Psoas muscle (tissue), 8 donors: ENCODE data around the gene GPR161. TPM values are rescaled to one million over a fixed set of nuclear protein-coding genes. Genes with fewer than 3 reads are reported as not detected.

Source experiments
- ATAC-seq, 4 donors: fragments of 200-7000 bp; cut with Tn5 transposase; one replicate each; pipeline ENCODE4 v1.9.1; 2020; ENCODE audit warnings: moderate library complexity in 3 of 4, mild to moderate bottlenecking in 2 of 4
- DNase-seq, 2 donors: peaks; one replicate each; pipeline ENCODE4 v3.0.0-alpha.2; 2020
- H3K27ac ChIP-seq: fragments of 200-600 bp; one replicate; pipeline ENCODE4 v1.8.0; 2022
- H3K27me3 ChIP-seq, 3 donors: fragments of 200-600 bp in 1 of 3; one replicate each; pipeline versions ENCODE4 v1.6.1 to v1.8.0; 2013 to 2022; ENCODE audit warnings: low read length in 2 of 3, mild to moderate bottlenecking in 2 of 3, moderate library complexity in 1 of 3; ENCODE audit not compliant: insufficient read depth in 3 of 3
- H3K36me3 ChIP-seq, 2 donors: fragments of 200-600 bp in 1 of 2; one replicate each; pipeline versions ENCODE4 v1.6.1 to v1.8.0; 2013 to 2022; ENCODE audit warnings: low read depth in 1 of 2, mild to moderate bottlenecking in 1 of 2, moderate library complexity in 1 of 2; ENCODE audit not compliant: insufficient read depth in 1 of 2
- H3K4me1 ChIP-seq: fragments of 200-600 bp; one replicate; pipeline ENCODE4 v1.8.0; 2022
- H3K4me3 ChIP-seq: fragments of 200-600 bp; one replicate; pipeline ENCODE4 v1.8.0; 2022; ENCODE audit warnings: mild to moderate bottlenecking
- H3K9me3 ChIP-seq: fragments of 200-600 bp; one replicate; pipeline ENCODE4 v1.8.0; 2022
- CTCF ChIP-seq: fragments of 200-600 bp; IDR thresholded peaks from one replicate; pipeline ENCODE4 v1.8.0; 2022; ENCODE audit warnings: antibody characterized with exemption
- WGBS, 3 donors: extraction: QIAGEN DNeasy Blood & Tissue Kit; methylation state at CpG; one replicate each; pipeline versions ENCODE4 v1.1.6 to v1.1.7; 2013; 5-methylcytosine and 5-hydroxymethylcytosine counted together
- intact Hi-C, 2 donors: fragments of 100-400 bp; cut with DNase I; formaldehyde crosslinking; loops; one replicate each; pipeline versions ENCODE4 v1.11.0 to v1.14.2; 2022
- polyA plus RNA-seq, 3 donors: library from polyadenylated mRNA; stranded (reverse); fragments of 200-250 nt; gene quantifications; one replicate each; pipeline ENCODE4 v1.2.3, GENCODE V29; 2013
- total RNA-seq, 4 donors: library from RNA; stranded (reverse); fragmentation: NEBNext Ultra II Directional in 2 of 4; extraction: Animal tissue kit (Norgen Biotek cat#: 25700) in 2 of 4; gene quantifications; one replicate each; pipeline versions ENCODE4 v1.2.1 to v1.2.4, GENCODE V29; 2021 to 2023
- donor health status: healthy with polysubstance abuse.
- donor health status: DM: no; HTN: no; CAD: no; lungs with moderate emphysema.
- donor health status: Bipolar disorder and iron deficiency.
- donor health status: healthy.
- donor health status: DM: yes; HTN: yes; CAD: no.
- donor health status: DM: no; HTN: no; CAD: no.
- donor health status: DM: no; HTN: no; CAD: no.
- donor health status: DM: yes; HTN: yes; CAD: no.

GPR161 gene
- total and polyA plus RNA-seq, 7 donors: 0.38 to 2.6 (median 0.67) TPM

- Histone ChIP-seq H3K4me1 (peaks cover 12% of the 10 kb centered on the region), H3K36me3 (peaks cover 0 to 7% of the 10 kb centered on the region in 2 donors), H3K27me3 (no peaks in the 10 kb centered on the region), H3K4me3 (no peak overlapping the region), H3K27ac (no peak overlapping the region), H3K9me3 (no peaks in the 10 kb centered on the region)
- ATAC-seq: no peak
- intact Hi-C loops: loop anchor here in 1 of 2 donors (5.0 kb wide), 1 partner anchor 361 kb away; the partner anchor contains the start of gene MPZL1
- DNase-seq: no peak
- WGBS, 3 donors: 88 to 92% (median 88%) methylated on average over 7 of the region's 7 CpGs
- no peak for TF ChIP-seq CTCF
Measured at GRCh38 chr1:168083456-168084325, 53.0 kb downstream of the GPR161 start.

DNA sequence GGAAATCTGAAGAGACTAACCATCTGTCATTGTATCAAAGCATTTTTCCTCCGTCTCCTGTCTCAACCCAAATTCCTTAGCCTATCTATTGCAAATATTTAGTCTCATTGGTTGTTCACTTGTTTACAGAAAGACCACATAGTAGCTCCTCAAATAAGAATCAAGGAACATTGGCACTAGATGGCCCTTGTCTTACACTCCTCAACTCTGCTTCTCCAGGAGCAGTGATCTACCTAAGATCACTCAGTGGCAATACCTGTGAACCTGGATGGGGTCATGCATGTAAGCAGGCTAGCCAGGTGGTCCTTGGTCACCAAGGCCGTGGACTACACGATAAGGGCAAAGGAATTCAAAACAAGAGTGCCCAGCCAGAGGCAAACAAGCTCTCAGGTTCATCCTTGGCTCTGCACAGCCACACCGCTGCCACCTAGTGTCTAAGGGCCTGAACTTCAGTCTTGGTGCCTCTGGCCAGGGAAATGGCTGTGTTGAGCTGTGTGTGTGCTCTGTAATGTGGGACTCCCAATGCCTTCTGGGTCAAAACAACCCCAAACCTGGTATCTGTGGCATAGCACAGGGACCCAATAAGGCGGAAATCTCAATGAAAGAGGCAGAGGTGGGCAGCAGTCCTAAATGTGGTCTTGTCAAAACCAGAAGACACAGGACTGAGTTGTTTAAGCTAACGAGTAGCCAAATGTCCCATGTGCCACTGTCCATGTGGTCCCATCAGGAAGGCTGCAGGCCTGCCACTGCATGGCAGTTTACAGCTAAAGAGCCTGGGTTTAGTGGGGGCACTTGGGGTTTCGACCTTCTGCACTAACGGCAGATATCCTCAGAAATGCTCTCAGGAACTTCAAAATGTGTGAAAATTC lies 54.5 kb downstream of the GPR161 start:
- Histone ChIP-seq H3K4me3 (no peak overlapping the region), H3K36me3 (peaks cover 0 to 18% of the 10 kb centered on the region in 2 donors), H3K27me3 (no peaks in the 10 kb centered on the region), H3K9me3 (no peaks in the 10 kb centered on the region), H3K4me1 (peaks cover 12% of the 10 kb centered on the region), H3K27ac (peak overlapping the region; percentile 44)
- DNase-seq (peak; percentile 59 to 83), ATAC-seq (peak; percentile 81 to 88 (median 85))
- intact Hi-C loops: loop anchor here in 1 of 2 donors (5.0 kb wide), 1 partner anchor 360 kb away; the partner anchor contains the start of gene MPZL1
- 54 to 59% (median 54%) methylated on average over 8 of the region's 8 CpGs for WGBS, 3 donors
- TF ChIP-seq CTCF: peak; percentile 86

DNA sequence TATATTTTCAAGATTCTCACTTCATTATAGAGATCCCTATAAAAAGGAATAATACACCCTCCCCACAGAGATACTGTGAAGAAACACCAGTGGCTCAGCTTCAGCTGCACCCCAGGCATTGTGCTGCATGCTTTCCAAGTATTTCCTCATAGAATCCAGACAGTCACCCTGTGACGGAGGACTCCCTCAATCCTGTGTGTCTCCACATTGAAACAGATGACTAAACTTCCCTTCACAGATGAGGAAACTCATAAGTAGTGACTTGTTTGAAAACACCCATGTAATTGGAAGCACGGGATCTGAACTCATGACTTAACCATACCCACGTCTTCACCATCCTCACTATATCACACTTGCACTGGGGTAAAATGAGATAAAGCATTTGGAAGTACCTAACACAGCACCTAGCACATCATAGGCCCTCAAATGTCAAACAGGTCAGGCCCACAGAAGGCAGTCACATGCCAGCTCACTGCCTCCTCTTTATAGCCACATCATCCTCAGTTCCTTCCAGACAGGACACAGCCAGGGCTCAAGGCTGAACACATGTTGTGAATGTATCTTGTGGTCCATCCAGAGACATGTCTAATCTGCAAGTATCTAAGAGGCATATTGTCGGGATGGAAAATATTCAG lies 55.2 kb downstream of the GPR161 start:
- TF ChIP-seq CTCF: no peak
- Histone ChIP-seq H3K27me3 (no peaks in the 10 kb centered on the region), H3K4me1 (peaks cover 12% of the 10 kb centered on the region), H3K27ac (peak overlapping the region; percentile 44), H3K4me3 (no peak overlapping the region), H3K9me3 (no peaks in the 10 kb centered on the region), H3K36me3 (peaks cover 0 to 25% of the 10 kb centered on the region in 2 donors)
- DNase-seq (no peak), ATAC-seq (peak; percentile 15 to 59 (median 47))
- intact Hi-C loops: loop anchor here in 1 of 2 donors (5.0 kb wide), 1 partner anchor 359 kb away; the partner anchor contains the start of gene MPZL1
- 63 to 79% (median 71%) methylated on average over 4 of the region's 4 CpGs for WGBS, 3 donors

- Histone ChIP-seq H3K27ac (no peak overlapping the region), H3K36me3 (peaks cover 0 to 42% of the 10 kb centered on the region in 2 donors), H3K4me3 (no peak overlapping the region), H3K9me3 (no peaks in the 10 kb centered on the region), H3K27me3 (no peaks in the 10 kb centered on the region), H3K4me1 (peaks cover 6% of the 10 kb centered on the region)
- ATAC-seq: no peak
- TF ChIP-seq CTCF: no peak
- DNase-seq: no peak
- intact Hi-C loops: loop anchor here in 1 of 2 donors (5.0 kb wide), 1 partner anchor 357 kb away; the partner anchor contains the start of gene MPZL1
Measured at GRCh38 chr1:168079761-168080160, 57.0 kb downstream of the GPR161 start.
